OCI-M1 (cell line): Measurements from ENCODE around the gene PIMREG.
A peak's percentile ranks its signal among the peaks of the same experiment; 100 is the strongest.

ENCODE experiments used
- DNase-seq: peaks from one replicate; lab custom pipeline; 2025; lab: John Stamatoyannopoulos, UW

The PIMREG gene

GRCh38 chr17:6443692-6444570 is at the start of gene PIMREG:
Gene PIMREG, plus strand, starts transcription at chr17:6444455. Its CDS starts 656 bp downstream, at chr17:6445111.
- DNase-seq = no peak

DNA sequence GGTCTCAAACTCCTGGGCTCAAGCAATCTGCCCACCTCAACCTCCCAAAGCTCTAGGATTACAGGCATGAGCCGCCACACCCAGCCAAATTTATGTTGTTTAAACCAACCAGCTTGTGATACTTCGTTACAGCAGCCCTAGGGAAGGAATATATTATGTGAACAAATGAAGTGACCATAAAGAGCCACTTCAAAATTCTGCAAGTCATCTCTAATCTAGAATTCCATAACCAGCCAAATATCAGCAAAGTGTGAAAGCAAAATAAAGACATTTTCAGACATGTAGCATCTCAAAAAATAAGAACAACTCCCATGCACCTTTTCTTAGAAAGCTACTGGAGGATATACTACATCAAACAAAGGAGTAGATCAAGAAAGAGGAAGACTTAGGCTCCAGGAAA is 45.3 kb upstream of the PIMREG start:
- DNase-seq = no peak

GRCh38 chr17:6402258-6402657 is 42.0 kb upstream of the PIMREG start:
- DNase-seq = no peak

- DNase-seq = no peak
Observed at GRCh38 chr17:6408276-6408675, 36.0 kb upstream of the PIMREG start.

- no peak for DNase-seq
Observed at GRCh38 chr17:6408735-6409134, 35.5 kb upstream of the PIMREG start.

DNA sequence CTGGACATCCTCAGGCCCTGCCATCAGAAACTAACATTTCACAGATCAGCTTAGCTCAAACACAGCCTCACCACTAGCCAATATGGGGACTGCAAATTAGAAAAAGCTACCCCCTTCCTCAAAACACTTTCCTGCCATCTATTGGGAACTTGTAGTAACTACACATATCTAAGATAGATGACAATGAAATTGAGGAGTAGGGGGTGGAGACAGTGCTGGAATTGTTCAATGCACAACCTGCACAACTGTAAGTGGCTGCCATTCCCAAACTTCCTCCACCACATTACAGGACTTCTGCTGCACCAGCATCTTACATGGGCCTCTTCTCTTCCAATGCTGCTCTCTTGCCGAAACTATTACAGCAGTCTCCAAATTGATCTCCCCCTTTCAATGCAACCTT is 31.2 kb upstream of the PIMREG start:
- peak; percentile 70 for DNase-seq

GRCh38 chr17:6415616-6416015 is 28.6 kb upstream of the PIMREG start:
- DNase-seq = no peak

GRCh38 chr17:6420173-6420641 is 24.0 kb upstream of the PIMREG start:
- peak; percentile 21 for DNase-seq

GRCh38 chr17:6421700-6422604 is 22.3 kb upstream of the PIMREG start:
- DNase-seq = peak; percentile 92

DNA sequence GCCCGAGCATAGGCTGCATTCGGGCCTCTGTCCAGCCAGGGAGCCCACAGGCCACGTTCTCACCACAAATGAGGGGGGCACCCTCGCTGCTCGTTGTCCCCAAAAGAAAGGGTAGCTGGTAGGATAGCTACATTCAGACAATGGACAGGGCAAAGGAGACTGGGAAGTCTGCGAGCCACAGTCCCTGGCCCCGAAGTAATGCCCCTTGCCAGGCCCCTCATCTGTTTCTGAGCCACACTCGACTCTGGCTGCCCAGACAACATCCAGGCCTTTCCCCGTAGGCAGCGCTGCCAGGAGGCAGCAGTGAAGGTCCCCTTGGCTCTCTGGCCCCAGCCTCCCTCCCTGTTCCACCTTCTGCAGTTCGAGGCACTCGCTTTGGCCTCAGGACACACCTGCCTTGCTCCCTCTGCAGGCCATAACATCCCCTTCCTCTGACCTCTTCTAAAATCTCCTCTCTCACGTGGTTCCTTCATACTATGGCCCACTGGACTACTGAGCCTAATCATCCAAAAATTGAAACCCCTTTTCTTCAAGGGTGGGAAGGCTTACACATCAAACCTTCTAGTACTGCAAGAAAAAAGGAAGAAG is 21.5 kb upstream of the PIMREG start:
- DNase-seq = no peak

DNA sequence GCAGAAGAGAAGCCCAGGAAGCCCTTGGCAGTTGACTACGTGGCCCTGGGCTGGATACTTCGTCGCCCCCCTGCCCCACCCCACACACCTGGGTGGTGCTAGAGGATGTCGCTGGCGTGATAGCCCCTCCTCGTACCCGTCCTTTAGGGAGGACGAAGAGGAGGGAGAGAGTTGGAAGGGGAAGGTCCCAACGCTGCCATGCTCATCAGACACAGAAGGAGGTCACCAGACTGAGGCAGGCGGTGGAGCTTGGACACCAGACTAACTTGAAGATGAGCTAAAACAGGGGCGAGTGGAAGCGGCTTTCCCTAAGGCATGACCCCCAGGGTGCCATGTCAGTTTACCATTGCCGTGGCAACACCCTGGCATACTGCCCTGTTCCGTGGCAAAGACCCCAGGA is 20.3 kb upstream of the PIMREG start:
- no peak for DNase-seq

DNA sequence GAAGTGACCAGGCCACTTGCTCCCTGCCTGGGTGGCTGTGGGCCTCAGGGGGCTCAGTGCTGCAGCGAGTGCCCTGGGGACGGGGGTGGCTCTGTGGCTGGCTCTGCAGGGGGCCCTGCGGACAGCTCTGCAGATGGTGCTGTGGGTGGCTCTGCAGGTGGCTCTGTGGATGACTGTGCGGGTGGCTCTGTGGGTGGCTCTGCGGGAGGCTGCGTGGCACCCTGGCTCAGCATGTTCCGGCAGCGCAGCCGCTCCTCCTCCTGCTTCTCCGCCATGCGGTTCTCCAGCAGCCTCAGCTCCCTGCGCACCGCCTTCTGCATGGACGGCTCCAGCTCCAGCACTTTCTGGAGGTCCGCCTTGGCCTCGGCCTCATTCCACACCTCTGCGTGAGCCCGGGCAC is 18.8 kb upstream of the PIMREG start:
- no peak for DNase-seq

DNA sequence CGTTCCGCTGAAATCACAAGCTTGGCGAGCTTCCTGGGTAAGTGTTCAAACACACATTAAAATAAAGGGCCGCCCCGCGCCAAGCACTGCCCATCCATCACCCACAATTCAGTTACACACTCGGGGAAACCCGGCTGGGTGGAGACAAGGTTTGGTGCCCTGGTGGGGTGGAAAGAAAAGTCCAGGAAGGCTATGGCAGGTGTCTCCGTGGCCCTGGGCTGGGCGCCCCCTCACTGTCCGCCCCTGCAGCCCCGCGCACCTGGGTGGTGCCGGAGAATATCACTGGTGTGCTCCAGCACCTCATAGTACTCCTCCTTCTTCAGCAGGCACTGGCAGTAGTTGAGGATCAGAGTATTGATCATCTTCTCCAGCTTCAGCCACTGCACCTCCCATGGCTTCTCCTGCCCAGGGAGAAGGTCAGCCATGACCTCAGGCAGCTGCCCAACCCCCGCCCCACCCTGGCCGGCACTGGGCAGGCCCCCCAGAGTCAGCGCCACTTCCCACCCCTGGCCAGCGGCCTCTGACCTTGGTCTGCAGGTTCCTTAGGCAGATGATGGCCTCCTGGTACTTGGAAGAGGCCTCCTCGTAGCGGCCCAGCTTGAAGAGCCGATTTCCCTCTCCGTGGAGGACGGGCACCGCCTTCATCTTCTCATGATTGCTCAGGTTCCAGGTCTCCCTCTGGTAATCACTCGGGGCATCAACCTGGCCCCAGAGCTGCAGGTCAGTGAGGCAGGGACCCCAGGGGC is 17.7 kb upstream of the PIMREG start:
- no peak for DNase-seq

DNA sequence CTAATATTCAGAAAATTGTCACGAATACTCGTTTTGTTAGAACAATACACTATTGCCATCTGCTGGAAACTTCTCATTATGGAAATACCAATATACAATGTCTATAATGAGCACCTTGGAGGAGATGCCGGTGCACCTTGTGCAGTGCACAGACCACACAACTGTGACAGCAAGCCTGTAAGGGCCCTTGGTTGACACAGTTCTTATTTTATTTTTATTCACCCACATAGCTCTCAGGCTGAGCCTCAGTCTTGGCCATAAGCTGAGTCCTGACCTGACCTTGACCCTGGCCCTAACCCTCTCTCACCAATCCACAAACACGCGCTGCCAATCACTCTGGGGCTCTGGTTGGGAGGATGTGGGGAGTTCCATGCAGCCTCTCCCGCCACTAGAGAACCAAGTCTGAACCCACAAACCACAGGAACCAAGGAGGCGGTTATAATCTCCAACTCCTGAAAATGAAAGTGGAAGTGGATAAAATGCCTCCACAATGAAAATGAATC is 16.9 kb upstream of the PIMREG start:
- DNase-seq = peak; percentile 95

GRCh38 chr17:6428207-6428965 is 15.9 kb upstream of the PIMREG start:
- no peak for DNase-seq

- DNase-seq = no peak
Observed at GRCh38 chr17:6429266-6429665, 15.0 kb upstream of the PIMREG start.

DNA sequence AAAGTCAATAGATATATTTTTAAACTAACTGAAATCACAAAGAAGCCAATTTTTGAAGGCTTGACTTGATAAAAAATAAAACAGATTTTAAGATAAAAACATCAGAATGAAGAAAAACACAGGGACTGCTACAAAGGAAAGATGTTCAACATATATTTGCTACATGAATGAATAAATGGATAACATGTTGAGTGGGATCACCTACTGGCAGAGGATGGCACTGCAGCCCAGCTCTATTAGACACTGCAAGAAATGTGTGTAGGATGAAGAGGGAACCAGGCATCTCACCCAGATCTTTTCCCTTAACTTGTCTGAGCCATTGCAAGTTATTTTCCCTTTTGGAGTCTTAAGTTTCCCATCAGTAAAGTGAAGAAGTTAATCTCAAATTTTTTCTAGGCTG is 13.5 kb upstream of the PIMREG start:
- peak; percentile 29 for DNase-seq

DNA sequence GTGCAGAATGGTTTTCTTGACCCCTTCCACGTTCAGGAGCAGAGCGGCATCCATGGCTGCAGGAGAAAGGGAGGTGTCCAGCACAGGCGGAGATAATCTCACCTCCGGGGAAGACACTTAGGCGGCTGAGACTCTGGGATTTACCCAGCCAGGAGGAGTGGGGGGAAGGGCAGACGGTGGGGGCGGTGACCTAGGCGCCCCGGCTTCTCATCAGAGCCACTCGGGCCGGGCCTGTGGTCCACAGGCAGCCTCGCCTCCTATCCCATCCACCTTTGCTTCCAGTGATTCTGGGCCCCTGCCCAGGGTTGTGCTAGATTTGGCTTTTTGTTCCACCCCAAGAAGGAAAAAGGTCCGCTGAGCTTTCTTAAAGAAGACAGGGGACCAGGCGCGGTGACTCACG is 9.2 kb upstream of the PIMREG start, which contains the start of gene AIPL1:
AIPL1 (minus strand) TSS at position 71 of the 400 bp plus-strand sequence; CDS start at position 54, 17 bp downstream.
- no peak for DNase-seq

GRCh38 chr17:6435968-6436367 is 8.3 kb upstream of the PIMREG start:
- DNase-seq = peak; percentile 83

DNA sequence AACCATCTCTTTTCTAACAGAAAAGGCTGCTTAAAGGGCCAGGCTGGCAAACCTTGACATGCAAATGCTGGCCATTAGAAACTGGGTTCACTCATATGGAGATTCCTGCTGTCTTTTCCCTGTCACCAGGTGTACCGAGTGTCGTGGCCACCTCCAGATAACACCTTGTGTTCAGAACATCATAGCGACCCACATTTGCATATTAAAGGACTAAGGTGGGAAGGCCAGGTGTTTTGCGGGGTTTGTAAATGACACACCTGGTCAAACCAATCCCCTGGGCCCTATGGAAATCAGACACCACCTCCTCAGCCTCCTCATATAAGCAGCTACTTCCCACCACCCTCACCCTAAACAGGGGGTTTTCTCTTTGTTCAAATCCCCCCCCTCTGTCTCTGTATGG is 6.8 kb upstream of the PIMREG start:
- no peak for DNase-seq

DNA sequence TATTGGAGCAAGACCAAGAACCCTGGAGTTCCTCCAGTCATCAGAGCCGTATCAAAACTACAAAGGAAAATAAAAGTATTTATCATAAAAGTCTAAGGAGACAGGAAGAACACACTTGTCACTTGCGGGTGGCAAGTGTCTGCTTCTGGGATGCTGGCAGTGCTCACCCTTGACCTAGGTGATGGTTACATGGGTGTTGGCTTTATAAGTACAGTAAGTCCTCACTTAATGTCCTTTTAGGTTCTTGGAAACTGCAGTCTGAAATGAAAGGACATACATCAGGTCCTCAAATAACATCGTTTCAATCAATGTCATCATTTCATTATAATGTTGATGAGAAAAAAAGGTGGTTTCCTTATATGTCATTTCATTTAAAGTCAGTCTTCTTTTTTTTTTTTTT is 6.3 kb upstream of the PIMREG start:
- no peak for DNase-seq
